ENCODE results near the gene ENDOV. TPM values are rescaled to one million over a fixed set of nuclear protein-coding genes. Genes with fewer than 3 reads are reported as not detected.

ENDOV gene
- total RNA-seq, 4 donors from 2014 or later = 2.0 to 17.5 (median 9.9) TPM

DNA sequence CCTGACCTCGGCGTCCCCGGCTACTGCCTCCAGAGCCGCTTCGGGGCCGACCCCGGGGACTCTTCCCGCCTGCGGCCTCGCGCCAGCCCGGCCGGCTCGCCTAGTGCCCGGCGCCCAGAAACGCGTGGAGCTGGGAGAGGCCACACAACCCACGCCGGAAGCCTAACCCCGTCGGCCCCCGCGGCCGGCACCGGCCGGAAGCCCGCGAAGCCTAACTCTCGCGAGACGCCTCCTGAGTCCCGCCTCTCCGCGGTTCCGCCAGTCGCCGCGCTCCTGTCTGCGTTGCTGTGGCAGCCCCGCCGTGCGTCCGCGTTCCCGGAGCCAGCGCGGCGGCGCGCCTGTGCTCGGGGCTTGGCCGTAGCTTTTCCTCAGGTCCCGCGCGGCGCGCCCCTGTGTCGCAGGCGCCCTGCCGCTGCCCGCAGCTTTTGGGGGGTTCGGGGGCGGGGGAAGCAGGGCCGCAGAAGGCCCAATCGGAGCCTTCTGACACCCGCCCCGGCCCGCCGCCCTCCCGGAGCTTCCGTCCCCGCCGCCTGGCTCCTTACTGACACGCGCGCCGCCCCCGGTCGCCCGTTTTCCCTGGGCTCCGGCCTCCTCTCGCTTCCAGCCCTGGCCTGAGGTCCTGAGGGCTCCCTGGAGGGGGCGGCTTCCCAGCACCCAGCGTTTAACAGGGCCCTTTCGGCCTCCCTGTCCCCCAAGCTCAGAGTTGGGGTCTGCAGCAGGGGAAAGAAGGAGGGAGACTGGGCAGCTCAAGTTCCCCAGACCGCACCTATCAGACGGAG, 39.8 kb downstream of the ENDOV start:
- TF ChIP-seq, protein P1, sequence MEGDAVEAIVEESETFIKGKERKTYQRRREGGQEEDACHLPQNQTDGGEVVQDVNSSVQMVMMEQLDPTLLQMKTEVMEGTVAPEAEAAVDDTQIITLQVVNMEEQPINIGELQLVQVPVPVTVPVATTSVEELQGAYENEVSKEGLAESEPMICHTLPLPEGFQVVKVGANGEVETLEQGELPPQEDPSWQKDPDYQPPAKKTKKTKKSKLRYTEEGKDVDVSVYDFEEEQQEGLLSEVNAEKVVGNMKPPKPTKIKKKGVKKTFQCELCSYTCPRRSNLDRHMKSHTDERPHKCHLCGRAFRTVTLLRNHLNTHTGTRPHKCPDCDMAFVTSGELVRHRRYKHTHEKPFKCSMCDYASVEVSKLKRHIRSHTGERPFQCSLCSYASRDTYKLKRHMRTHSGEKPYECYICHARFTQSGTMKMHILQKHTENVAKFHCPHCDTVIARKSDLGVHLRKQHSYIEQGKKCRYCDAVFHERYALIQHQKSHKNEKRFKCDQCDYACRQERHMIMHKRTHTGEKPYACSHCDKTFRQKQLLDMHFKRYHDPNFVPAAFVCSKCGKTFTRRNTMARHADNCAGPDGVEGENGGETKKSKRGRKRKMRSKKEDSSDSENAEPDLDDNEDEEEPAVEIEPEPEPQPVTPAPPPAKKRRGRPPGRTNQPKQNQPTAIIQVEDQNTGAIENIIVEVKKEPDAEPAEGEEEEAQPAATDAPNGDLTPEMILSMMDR (IDR thresholded peaks at IDR 0.05; ENCODE audit: low read depth) = no peak

DNA sequence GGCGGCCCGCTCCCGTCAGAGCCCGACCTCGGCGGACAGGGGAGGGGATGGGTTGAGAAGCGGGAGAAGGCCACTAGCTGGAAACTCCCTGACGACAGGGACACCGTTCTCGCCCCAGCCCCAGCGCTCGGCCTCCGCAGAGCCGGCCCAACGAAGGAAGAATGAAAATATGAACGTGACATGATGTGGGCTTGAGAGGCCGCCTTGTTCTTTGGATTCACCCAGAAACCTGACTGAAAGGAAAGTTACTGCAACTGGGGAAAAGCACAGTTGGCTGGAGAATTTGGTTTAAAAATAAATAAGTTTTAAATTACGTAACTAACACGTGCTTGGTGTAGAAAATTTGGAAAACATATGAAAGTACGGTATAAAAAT, 40.4 kb downstream of the ENDOV start:
- TF ChIP-seq, protein P1 (IDR thresholded peaks at IDR 0.05; ENCODE audit: low read depth) = no peak

DNA sequence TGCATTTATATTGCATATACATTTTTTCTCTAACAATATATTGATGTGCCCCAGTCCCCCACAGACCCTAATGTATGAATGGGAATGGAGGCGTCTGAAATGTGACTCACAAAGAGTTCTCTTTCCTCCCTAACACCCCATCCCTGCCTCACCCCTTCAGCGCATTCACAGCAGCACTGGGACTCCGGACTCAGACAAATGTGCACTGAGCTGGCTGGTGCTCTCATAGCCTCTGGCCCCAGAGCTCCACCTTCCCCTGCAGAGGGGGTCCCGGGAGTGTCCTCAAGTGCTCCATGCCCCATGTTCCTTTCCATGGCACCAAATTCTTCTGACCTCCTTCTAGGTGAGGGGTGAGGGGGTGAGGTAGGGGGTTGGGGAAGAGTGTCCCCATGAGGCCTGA, 40.8 kb downstream of the ENDOV start:
- TF ChIP-seq, protein P1 (IDR thresholded peaks at IDR 0.05; ENCODE audit: low read depth) = no peak

DNA sequence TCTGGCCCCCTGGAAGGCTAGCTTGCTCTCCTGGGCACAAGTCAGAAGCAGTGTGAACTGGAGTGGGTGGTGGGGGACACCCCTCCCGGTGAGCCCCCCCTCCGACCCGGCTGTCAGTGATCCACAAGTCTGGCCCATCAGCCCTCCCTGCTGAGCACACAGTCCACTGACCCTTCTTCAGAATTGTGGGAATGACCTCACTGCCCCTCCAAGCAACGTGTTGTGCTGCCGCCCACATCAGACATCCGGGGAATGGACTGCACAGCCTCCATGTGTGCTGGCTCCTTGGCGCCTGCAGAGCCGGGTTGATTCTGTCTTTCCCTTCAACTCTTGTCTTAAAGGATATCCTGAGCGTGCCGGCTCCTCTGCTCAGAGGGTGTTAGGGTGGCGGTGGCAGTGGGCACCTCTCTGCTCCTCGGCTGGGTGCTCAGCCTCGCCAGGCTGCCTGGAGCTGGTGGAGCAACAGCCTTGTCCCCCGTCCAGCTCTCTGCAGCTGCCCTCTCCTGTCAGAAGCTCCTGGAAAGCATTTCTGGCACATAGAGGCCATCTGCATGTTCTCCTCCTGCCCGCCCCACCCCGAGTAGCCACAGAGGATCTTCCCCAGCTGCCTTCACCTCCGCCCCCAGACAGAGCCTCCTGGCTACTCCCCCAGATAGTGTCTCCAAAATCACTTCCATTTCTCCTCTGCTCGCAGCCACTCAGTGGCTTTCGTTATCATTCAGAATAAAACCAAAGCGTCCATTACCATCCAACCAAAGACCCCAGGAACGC, 41.7 kb downstream of the ENDOV start:
- TF ChIP-seq, protein P1 (IDR thresholded peaks at IDR 0.05; ENCODE audit: low read depth) = no peak

DNA sequence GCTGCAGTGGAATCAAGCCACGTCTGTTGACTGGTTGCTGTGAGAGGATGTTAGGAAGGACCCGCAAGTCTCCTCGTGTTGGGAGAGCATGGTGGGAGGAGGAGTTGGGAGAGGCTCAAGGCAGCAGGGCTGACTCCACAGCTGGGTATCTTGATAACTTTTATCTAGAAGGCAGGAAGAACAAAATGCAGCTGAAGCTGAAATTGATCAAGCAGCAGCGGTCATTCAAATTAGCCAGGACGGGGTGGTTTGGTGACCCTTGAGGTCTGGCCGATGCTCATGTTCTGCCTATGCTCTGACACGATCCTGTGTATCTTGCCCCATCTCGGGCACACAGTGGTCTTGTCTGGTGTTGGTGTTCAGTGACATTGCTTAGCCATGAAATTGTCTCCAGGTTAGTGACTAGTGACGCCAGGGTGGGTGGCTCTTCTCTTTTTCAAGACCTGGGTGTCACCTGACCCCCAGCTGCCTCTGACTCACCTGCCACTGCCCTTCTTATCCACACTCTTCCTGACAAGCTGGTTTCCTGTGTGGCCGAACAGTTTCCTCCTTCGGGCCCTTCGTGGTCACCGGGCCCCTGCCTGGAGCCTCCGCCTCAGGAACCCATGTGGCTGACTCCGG, 42.4 kb downstream of the ENDOV start:
- TF ChIP-seq, protein P1 (IDR thresholded peaks at IDR 0.05; ENCODE audit: low read depth) = no peak

DNA sequence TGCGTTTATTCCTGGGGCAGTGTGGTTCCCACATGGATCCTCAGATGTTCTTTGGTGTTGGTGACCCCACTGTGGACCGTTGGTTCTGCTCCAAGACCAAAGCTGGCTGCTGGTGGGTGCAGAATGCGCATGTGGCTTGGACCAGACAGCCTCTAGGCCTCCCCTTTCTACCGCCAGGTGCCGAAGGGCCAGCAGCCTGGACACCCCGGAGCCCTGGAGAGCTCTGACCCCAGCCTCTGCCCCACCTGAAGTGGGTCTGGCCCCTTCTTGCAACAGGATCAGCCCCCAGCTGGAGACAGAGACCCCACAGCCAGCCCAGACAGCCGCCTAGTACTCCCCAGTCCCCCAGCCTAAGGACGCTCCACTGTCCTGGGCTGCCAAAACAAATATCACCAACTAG, 43.0 kb downstream of the ENDOV start:
- TF ChIP-seq, protein P1 (IDR thresholded peaks at IDR 0.05; ENCODE audit: low read depth) = no peak

DNA sequence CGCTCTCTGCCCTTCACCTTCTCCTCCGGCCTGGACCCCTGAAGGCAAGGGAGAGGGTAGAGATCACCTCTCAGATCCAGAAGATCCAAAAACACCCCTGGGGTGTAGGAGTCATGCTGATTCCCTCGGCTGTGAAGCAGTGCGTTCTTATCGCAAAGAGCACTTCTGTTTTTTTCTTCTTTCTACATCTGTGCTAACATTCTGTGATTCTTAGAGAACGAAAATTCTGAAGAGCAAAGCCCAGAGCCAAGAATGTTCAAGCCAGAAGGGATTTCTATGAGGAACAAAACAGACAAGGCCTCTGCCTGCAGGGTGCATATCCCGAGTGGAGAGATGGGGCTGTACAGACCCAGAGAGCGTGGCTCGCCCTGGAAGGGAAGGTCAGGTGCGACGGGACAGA, 44.3 kb downstream of the ENDOV start:
- TF ChIP-seq, protein P1 (IDR thresholded peaks at IDR 0.05; ENCODE audit: low read depth) = no peak
